Type B pancreatic cell (in vitro differentiated cells): ENCODE data around the gene PDE4B. TPM values are rescaled to one million over a fixed set of nuclear protein-coding genes. Genes with fewer than 3 reads are reported as not detected.
"Not testable (repeated sequence)": the region's sequence is repeated elsewhere in the genome, so short reads cannot be mapped to it uniquely, and the experiment has no call there.

Experiments used
- DNase-seq: peaks from one replicate; pipeline ENCODE4 v3.0.0; 2021; ENCODE audit warnings: mixed read lengths; ENCODE audit not compliant: unreplicated experiment; ENCODE audit errors: extremely low spot score
- H3K27ac Mint-ChIP-seq: 2 replicates; pipeline ENCODE4 v1.8.0; 2021; ENCODE audit warnings: mild to moderate bottlenecking, mixed read lengths
- H3K27me3 Mint-ChIP-seq: 2 replicates; pipeline ENCODE4 v1.8.0; 2021; ENCODE audit warnings: mixed read lengths
- H3K36me3 Mint-ChIP-seq: 2 replicates; pipeline ENCODE4 v1.8.0; 2021; ENCODE audit warnings: mixed read lengths
- H3K4me1 Mint-ChIP-seq: one replicate; pipeline ENCODE4 v1.8.0; 2021; ENCODE audit warnings: mixed read lengths; ENCODE audit not compliant: unreplicated experiment
- H3K4me3 Mint-ChIP-seq: 2 replicates; pipeline ENCODE4 v1.8.0; 2021; ENCODE audit warnings: mild to moderate bottlenecking, mixed read lengths
- H3K9me3 Mint-ChIP-seq: 2 replicates; pipeline ENCODE4 v1.8.0; 2021; ENCODE audit warnings: mixed read lengths
- total RNA-seq: library from RNA; stranded (reverse); gene quantifications from 2 replicates; pipeline ENCODE4 v1.2.1, GENCODE V29; 2021; ENCODE audit warnings: low replicate concordance
- TF ChIP-seq, protein P1 (sequence below): fragments of 200-600 bp; sonication (generic); conservative IDR thresholded peaks from 2 replicates; pipeline ENCODE4 v1.5.0; 2021; ENCODE audit warnings: antibody characterized with exemption, mild to moderate bottlenecking

Gene PDE4B
- total RNA-seq, 1 donor from 2014 or later: 4.7 TPM

- Mint-ChIP-seq H3K9me3 (no peaks in the 10 kb centered on the region), H3K27ac (no peak overlapping the region), H3K36me3 (no peaks in the 10 kb centered on the region), H3K4me1 (no peaks in the 10 kb centered on the region), H3K4me3 (no peak overlapping the region), H3K27me3 (no peaks in the 10 kb centered on the region)
- TF ChIP-seq, protein P1, sequence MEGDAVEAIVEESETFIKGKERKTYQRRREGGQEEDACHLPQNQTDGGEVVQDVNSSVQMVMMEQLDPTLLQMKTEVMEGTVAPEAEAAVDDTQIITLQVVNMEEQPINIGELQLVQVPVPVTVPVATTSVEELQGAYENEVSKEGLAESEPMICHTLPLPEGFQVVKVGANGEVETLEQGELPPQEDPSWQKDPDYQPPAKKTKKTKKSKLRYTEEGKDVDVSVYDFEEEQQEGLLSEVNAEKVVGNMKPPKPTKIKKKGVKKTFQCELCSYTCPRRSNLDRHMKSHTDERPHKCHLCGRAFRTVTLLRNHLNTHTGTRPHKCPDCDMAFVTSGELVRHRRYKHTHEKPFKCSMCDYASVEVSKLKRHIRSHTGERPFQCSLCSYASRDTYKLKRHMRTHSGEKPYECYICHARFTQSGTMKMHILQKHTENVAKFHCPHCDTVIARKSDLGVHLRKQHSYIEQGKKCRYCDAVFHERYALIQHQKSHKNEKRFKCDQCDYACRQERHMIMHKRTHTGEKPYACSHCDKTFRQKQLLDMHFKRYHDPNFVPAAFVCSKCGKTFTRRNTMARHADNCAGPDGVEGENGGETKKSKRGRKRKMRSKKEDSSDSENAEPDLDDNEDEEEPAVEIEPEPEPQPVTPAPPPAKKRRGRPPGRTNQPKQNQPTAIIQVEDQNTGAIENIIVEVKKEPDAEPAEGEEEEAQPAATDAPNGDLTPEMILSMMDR: no peak
- DNase-seq: no peak
These were observed 315.9 kb downstream of the PDE4B start for GRCh38 chr1:66108624-66109023.

DNA sequence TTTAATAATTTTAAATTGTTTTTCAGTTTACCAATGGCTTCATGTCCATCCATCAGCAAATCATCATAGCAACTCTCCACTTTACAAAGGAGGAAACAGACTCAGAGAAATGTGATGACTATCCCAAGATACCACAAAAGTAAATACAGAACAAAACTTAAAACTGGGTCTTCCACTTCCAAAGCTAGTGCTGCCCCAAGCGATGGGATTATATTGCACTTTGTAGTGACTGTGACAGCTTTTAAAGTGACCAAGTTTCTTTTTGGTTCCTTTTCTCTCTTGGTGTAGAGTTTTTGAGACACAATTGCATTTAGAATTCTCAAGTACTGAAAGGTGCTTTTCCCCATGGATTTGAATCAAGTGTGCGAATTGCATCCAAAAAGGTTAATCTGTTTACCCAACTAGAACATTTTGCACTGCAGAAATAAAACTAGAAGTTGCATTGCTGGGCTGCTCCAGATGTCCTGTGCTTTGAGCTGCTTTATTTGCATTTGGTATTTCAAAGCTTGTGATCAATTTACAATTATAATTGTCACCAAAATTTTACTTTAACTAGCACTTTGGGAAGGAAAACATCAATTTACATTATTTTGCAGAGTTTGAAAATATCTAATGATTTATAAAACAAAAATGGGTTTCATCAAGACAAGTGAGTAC, 320.2 kb downstream of the PDE4B start:
- H3K27ac Mint-ChIP-seq: no peak overlapping the region

DNA sequence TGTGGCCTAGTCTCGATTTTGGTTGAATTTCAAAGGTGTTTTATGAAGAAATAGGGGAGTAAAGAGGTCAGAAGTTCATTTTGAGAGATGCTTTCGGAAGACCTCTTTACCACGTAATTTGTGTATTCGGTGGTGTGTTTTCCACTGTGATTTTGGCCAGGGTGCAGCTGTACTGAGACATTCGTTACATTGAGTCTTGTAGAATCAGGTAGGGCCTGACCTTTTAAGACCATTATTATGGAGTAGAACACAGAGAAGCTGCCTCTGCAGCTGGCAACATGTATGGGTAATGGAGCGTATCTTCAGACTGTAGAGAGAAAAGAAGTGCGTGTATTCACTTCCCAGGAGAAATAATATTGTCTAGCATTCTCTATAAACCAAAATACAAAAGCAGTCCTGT, 326.5 kb downstream of the PDE4B start:
- no peaks in the 10 kb centered on the region for H3K36me3 Mint-ChIP-seq
- TF ChIP-seq, protein P1: no peak
- H3K27me3 Mint-ChIP-seq: no peaks in the 10 kb centered on the region
- H3K4me3 Mint-ChIP-seq: no peak overlapping the region
- H3K27ac Mint-ChIP-seq: no peak overlapping the region
- no peaks in the 10 kb centered on the region for H3K9me3 Mint-ChIP-seq
- no peaks in the 10 kb centered on the region for H3K4me1 Mint-ChIP-seq
- DNase-seq: no peak

More for the DNA sequence above, 320.2 kb downstream of the PDE4B start:
- no peak for DNase-seq
- TF ChIP-seq, protein P1: no peak
- Mint-ChIP-seq H3K9me3 (no peaks in the 10 kb centered on the region), H3K27me3 (no peaks in the 10 kb centered on the region), H3K4me3 (no peak overlapping the region), H3K36me3 (no peaks in the 10 kb centered on the region), H3K4me1 (no peaks in the 10 kb centered on the region)

GRCh38 chr1:66124670-66125069, 332.0 kb downstream of the PDE4B start:
- TF ChIP-seq, protein P1: no peak
- Mint-ChIP-seq H3K27me3 (no peaks in the 10 kb centered on the region), H3K9me3 (no peaks in the 10 kb centered on the region), H3K27ac (no peak overlapping the region), H3K4me3 (no peak overlapping the region), H3K4me1 (no peaks in the 10 kb centered on the region), H3K36me3 (no peaks in the 10 kb centered on the region)
- no peak for DNase-seq

DNA sequence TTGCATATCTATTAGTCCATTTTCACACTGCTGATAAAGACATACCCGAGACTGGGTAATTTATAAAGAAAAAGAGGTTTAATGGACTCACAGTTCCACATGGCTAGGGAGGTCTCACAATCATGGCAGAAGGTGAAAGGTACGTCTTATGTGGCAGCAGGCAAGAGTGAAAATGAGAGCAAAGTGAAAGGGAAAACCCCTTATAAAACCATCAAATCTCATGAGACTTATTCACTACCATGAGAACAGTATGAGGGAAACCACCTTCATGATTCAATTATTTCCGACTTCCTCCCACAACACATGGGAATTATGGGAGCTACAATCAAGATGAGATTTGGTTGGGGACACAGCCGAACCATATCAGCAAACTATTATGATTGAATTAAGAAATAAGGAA, 335.9 kb downstream of the PDE4B start:
- H3K27me3 Mint-ChIP-seq, H3K27ac Mint-ChIP-seq, H3K4me1 Mint-ChIP-seq, H3K9me3 Mint-ChIP-seq, H3K36me3 Mint-ChIP-seq, DNase-seq, H3K4me3 Mint-ChIP-seq: not testable (repeated sequence)

DNA sequence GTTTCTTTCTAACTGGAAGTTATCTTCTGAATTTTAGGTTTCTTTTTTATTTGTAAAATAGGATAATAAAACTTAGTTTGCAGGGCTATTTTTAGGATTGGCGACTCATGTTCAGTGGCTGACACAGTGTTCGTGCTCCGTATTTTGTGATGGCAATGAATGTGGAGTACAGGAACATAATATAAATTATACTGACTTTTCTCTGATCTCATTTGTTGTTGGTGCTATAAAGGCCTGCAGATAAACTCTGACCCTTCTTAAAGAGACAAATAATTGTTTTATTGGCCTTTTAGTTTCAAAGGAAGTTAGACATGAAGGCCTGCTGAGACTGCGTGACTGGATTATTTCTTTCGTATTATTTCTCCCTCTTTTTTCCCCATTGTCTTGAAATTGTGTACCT, 339.6 kb downstream of the PDE4B start:
- H3K27ac Mint-ChIP-seq: no peak overlapping the region
- no peak for DNase-seq
- H3K4me1 Mint-ChIP-seq: peaks cover 4% of the 10 kb centered on the region
- peaks cover 3% of the 10 kb centered on the region for H3K27me3 Mint-ChIP-seq
- no peaks in the 10 kb centered on the region for H3K36me3 Mint-ChIP-seq
- TF ChIP-seq, protein P1: no peak
- H3K9me3 Mint-ChIP-seq: no peaks in the 10 kb centered on the region
- H3K4me3 Mint-ChIP-seq: no peak overlapping the region
